HEK293T (cell line): Measurements from ENCODE around the gene APH1A.
"Not testable (repeated sequence)": the region's sequence is repeated elsewhere in the genome, so short reads cannot be mapped to it uniquely, and the experiment has no call there.

Source experiments
- ARNT ChIP-seq: fragments of 450-650 bp; IDR thresholded peaks from 2 replicates; pipeline ENCODE4 v1.6.1; 2017; ENCODE audit warnings: mild to moderate bottlenecking
- BHLHE40 ChIP-seq: fragments of 450-650 bp; IDR thresholded peaks from 2 replicates; pipeline ENCODE4 v1.6.1; 2016; ENCODE audit warnings: mild to moderate bottlenecking, moderate library complexity, borderline replicate concordance
- ELF4 ChIP-seq: fragments of 450-650 bp; IDR thresholded peaks from 2 replicates; pipeline ENCODE4 v1.6.1; 2017; ENCODE audit warnings: antibody characterized with exemption
- FOXA1 ChIP-seq: fragments of 450-650 bp; IDR thresholded peaks from 2 replicates; pipeline ENCODE4 v1.6.1; 2016; ENCODE audit warnings: mild to moderate bottlenecking
- FOXK2 ChIP-seq: fragments of 450-650 bp; IDR thresholded peaks from 2 replicates; pipeline ENCODE4 v1.6.1; 2016; ENCODE audit warnings: mild to moderate bottlenecking
- FOXM1 ChIP-seq: fragments of 450-650 bp; IDR thresholded peaks from 2 replicates; pipeline ENCODE4 v1.6.1; 2017; ENCODE audit warnings: mild to moderate bottlenecking, borderline replicate concordance
- HDGF ChIP-seq: fragments of 450-650 bp; IDR thresholded peaks from 2 replicates; pipeline ENCODE4 v1.6.1; 2017; ENCODE audit warnings: antibody characterized with exemption, borderline replicate concordance
- L3MBTL2 ChIP-seq: fragments of 450-650 bp; conservative IDR thresholded peaks from 2 replicates; pipeline ENCODE4 v1.6.1; 2016; ENCODE audit warnings: mild to moderate bottlenecking
- LEF1 ChIP-seq: fragments of 450-650 bp; IDR thresholded peaks from 2 replicates; pipeline ENCODE4 v1.6.1; 2017; ENCODE audit warnings: mild to moderate bottlenecking, borderline replicate concordance
- NFRKB ChIP-seq: fragments of 450-650 bp; IDR thresholded peaks from 2 replicates; pipeline ENCODE4 v1.6.1; 2016; ENCODE audit warnings: mild to moderate bottlenecking, moderate library complexity
- PKNOX1 ChIP-seq: fragments of 450-650 bp; IDR thresholded peaks from 2 replicates; pipeline ENCODE4 v1.6.1; 2016
- SP1 ChIP-seq: fragments of 450-650 bp; IDR thresholded peaks from 2 replicates; pipeline ENCODE4 v1.6.1; 2017
- TARDBP ChIP-seq: fragments of 450-650 bp; IDR thresholded peaks from 2 replicates; pipeline ENCODE4 v1.6.1; 2016
- ZNF384 ChIP-seq: fragments of 450-650 bp; IDR thresholded peaks from 2 replicates; pipeline ENCODE4 v1.6.1; 2016

DNA sequence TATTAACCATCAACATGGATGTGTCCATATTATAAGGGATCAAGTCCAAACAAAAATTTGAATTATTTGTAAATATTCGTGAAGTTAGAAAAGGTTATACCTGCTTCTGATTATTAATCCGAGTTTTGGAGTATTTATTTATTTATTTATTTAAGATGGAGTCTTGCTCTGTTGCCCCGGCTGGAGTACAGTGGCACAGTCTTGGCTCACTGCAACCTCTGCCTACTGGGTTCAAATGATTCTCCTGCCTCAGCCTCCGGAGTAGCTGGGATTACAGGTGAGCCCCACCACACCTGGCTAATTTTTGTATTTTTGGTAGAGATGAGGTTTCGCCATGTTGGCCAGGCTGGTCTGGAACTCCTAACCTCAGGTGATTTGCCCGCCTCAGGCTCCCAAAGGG lies 53.0 kb downstream of the APH1A start:
- TF ChIP-seq FOXM1, FOXK2, BHLHE40, HDGF, FOXA1, SP1, NFRKB, ZNF384, ARNT, L3MBTL2, TARDBP, LEF1, ELF4, PKNOX1: not testable (repeated sequence)
